Measurements from ENCODE around the gene MYMX. TPM values are rescaled to one million over a fixed set of nuclear protein-coding genes. Genes with fewer than 3 reads are reported as not detected.

The MYMX gene
- total RNA-seq, 1 experiment from 2014 or later = not detected

DNA sequence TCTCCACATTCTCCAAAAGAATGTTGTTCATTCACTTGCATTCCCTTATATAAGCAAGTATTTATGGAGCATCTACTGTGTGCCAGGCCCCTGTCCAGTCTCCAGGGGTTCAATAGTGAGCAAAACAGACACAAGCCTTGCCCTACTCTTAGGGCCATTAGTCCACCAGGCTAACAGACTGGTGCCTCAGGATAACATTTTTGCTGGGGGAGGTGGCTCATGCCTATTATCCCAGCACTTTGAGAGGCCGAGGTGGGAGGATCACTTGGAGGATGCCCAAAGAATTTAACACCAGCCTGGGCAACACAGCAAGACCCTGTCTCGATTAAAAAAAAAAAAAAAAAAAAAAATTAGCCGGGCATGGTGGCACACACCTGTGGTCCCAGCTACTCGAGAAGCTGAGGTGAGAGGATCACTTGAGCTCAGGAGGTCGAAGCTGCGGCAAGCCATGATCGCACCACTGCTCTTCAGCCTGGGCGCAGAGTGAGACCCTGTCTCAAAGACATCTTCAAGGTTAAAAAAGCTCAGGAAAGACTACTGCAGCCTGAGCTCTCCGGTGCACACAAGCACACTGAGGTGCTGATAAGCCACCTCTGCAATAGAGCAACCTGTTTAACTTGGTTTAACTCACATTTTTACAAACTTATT, 38.2 kb upstream of the MYMX start:
- Histone ChIP-seq H3K4me3 (ENCODE audit: low read length) (no peak overlapping the region), H3K27ac (ENCODE audit: low read length) (0 out of 2 replicates have a peak overlapping the region, but pooled peaks have one; percentile 7), H3K79me2 (ENCODE audit: low read length) (no peaks in the 10 kb centered on the region), H3K4me1 (ENCODE audit: insufficient read depth, low read length) (peaks cover 17% of the 10 kb centered on the region), H3K9me2 (replicated peaks; ENCODE audit: low read length) (no peaks in the 10 kb centered on the region), H3K36me3 (ENCODE audit: low read depth, low read length) (no peaks in the 10 kb centered on the region), H3K27me3 (ENCODE audit: low read length) (no peaks in the 10 kb centered on the region), H3K4me2 (ENCODE audit: low read length) (peak overlapping the region; percentile 41), H2AFZ (ENCODE audit: low read length) (no peak overlapping the region), H4K20me1 (ENCODE audit: low read length) (no peaks in the 10 kb centered on the region), H3K9me3 (ENCODE audit: low read length) (no peaks in the 10 kb centered on the region), H3K9ac (ENCODE audit: low read length) (no peak overlapping the region), H3F3A (ENCODE audit: low read length, unreplicated experiment) (no peaks in the 10 kb centered on the region)
- ChIA-PET CTCF (no interaction called here), POLR2A (ENCODE audit: unreplicated experiment) (no interaction called here)
- ATAC-seq (peak; percentile 44), DNase-seq (no peak)
- intact Hi-C loops (cut with micrococcal nuclease) = no loop called here
- BruUV-seq (replicated peaks) = no TSS peak
- no peak for TF ChIP-seq EZH2 (IDR thresholded peaks at IDR 0.05; ENCODE audit: low read length, unreplicated experiment)
- TF ChIP-seq CTCF (conservative IDR thresholded peaks at IDR 0.05; ENCODE audit: low read depth, low read length) = no peak
- no peak for TF ChIP-seq EZH2phosphoT487 (IDR thresholded peaks at IDR 0.05; ENCODE audit: borderline replicate concordance, low read length)

GRCh38 chr6:44179072-44179536, 37.6 kb upstream of the MYMX start:
- Histone ChIP-seq H3K9ac (ENCODE audit: low read length) (no peak overlapping the region), H3K9me2 (replicated peaks; ENCODE audit: low read length) (no peaks in the 10 kb centered on the region), H3K36me3 (ENCODE audit: low read depth, low read length) (no peaks in the 10 kb centered on the region), H3F3A (ENCODE audit: low read length, unreplicated experiment) (no peaks in the 10 kb centered on the region), H3K4me2 (ENCODE audit: low read length) (peak overlapping the region; percentile 41), H3K27me3 (ENCODE audit: low read length) (no peaks in the 10 kb centered on the region), H3K4me3 (ENCODE audit: low read length) (no peak overlapping the region), H3K9me3 (ENCODE audit: low read length) (no peaks in the 10 kb centered on the region), H2AFZ (ENCODE audit: low read length) (no peak overlapping the region), H3K79me2 (ENCODE audit: low read length) (no peaks in the 10 kb centered on the region), H4K20me1 (ENCODE audit: low read length) (no peaks in the 10 kb centered on the region), H3K4me1 (ENCODE audit: insufficient read depth, low read length) (peaks cover 17% of the 10 kb centered on the region), H3K27ac (ENCODE audit: low read length) (0 out of 2 replicates have a peak overlapping the region, but pooled peaks have one; percentile 7)
- ATAC-seq (peak; percentile 59), DNase-seq (peak; percentile 40)
- ChIA-PET POLR2A (ENCODE audit: unreplicated experiment) (interaction anchor here (0.6 kb wide), 1 partner anchor 11 kb away, joined by 13 read pairs; no protein-coding TSS in a partner anchor), CTCF (no interaction called here)
- TF ChIP-seq EZH2 (IDR thresholded peaks at IDR 0.05; ENCODE audit: low read length, unreplicated experiment) (no peak), EZH2phosphoT487 (IDR thresholded peaks at IDR 0.05; ENCODE audit: borderline replicate concordance, low read length) (no peak), CTCF (conservative IDR thresholded peaks at IDR 0.05; ENCODE audit: low read depth, low read length) (no peak)
- no TSS peak for BruUV-seq (replicated peaks)
- intact Hi-C loops (cut with micrococcal nuclease) = no loop called here

DNA sequence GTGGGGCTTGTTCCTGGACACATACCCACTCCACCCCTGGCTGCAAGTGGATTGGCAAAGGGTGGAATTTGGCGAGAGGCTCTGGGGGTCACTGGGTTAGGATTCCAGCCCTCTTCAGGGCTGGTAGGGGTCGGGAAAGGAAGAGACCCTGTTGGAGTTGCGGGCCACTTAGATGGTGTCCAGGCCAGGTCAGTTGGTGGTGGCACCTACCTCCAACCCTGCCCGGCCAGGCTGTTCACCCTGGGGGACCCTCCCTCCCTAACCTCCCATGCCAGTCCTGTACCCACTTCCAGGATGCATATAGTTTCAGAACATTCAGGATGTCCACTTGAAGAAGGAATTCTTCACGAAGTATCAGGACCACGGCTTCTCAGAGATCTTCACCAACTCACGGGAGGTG, 37.1 kb upstream of the MYMX start:
- ChIA-PET CTCF (no interaction called here), POLR2A (ENCODE audit: unreplicated experiment) (interaction anchor here (0.6 kb wide), 1 partner anchor 10 kb away, joined by 13 read pairs; no protein-coding TSS in a partner anchor)

More for the DNA sequence above, 37.1 kb upstream of the MYMX start:
- Histone ChIP-seq H3K9me2 (replicated peaks; ENCODE audit: low read length) (no peaks in the 10 kb centered on the region), H3K4me1 (ENCODE audit: insufficient read depth, low read length) (peaks cover 17% of the 10 kb centered on the region), H3K27me3 (ENCODE audit: low read length) (no peaks in the 10 kb centered on the region), H3K9ac (ENCODE audit: low read length) (no peak overlapping the region), H3F3A (ENCODE audit: low read length, unreplicated experiment) (no peaks in the 10 kb centered on the region), H3K36me3 (ENCODE audit: low read depth, low read length) (no peaks in the 10 kb centered on the region), H4K20me1 (ENCODE audit: low read length) (no peaks in the 10 kb centered on the region), H3K9me3 (ENCODE audit: low read length) (no peaks in the 10 kb centered on the region), H3K27ac (ENCODE audit: low read length) (no peak overlapping the region), H3K4me2 (ENCODE audit: low read length) (no peak overlapping the region), H3K4me3 (ENCODE audit: low read length) (no peak overlapping the region), H3K79me2 (ENCODE audit: low read length) (no peaks in the 10 kb centered on the region), H2AFZ (ENCODE audit: low read length) (no peak overlapping the region)
- no peak for TF ChIP-seq EZH2 (IDR thresholded peaks at IDR 0.05; ENCODE audit: low read length, unreplicated experiment)
- TF ChIP-seq EZH2phosphoT487 (IDR thresholded peaks at IDR 0.05; ENCODE audit: borderline replicate concordance, low read length) = no peak
- no peak for TF ChIP-seq CTCF (conservative IDR thresholded peaks at IDR 0.05; ENCODE audit: low read depth, low read length)
- no peak for DNase-seq
- no TSS peak for BruUV-seq (replicated peaks)
- ATAC-seq = no peak
- intact Hi-C loops (cut with micrococcal nuclease) = no loop called here

Measured in PC-3 (cell line).